Measurements from ENCODE around the gene DRD2. TPM values are rescaled to one million over a fixed set of nuclear protein-coding genes. Genes with fewer than 3 reads are reported as not detected.

The DRD2 gene
- total and polyA plus RNA-seq, 7 donors = 0.03 to 0.24 (median 0.14) TPM; not detected in 1

- no peak overlapping the region for H3K27ac ChIP-seq
- H3K4me1 ChIP-seq = no peaks in the 10 kb centered on the region
- H3K4me3 ChIP-seq = no peak overlapping the region
- peaks cover 0 to 55% (median 7%) of the 10 kb centered on the region in 3 donors for H3K27me3 ChIP-seq (ENCODE audit: insufficient read depth in 3 of 3, low read length in 2 of 3)
- intact Hi-C loops (cut with DNase I) = no loop called here
- no peak for DNase-seq
- H3K9me3 ChIP-seq = no peaks in the 10 kb centered on the region
- WGBS, 3 donors = 54 to 58% (median 57%) methylated on average over 6 of the region's 6 CpGs
- no peak for TF ChIP-seq CTCF (IDR thresholded peaks at IDR 0.05)
- no peaks in the 10 kb centered on the region for H3K36me3 ChIP-seq (ENCODE audit: insufficient read depth in 1 of 2, low read depth in 1 of 2)
- no peak for ATAC-seq
Measured at GRCh38 chr11:113386866-113387265, 88.3 kb downstream of the DRD2 start.

GRCh38 chr11:113385749-113386148, 89.4 kb downstream of the DRD2 start:
- intact Hi-C loops (cut with DNase I) = no loop called here
- no peak overlapping the region for H3K4me3 ChIP-seq
- WGBS, 3 donors = 88 to 92% (median 91%) methylated on average over 3 of the region's 3 CpGs
- no peaks in the 10 kb centered on the region for H3K9me3 ChIP-seq
- no peaks in the 10 kb centered on the region for H3K4me1 ChIP-seq
- peaks cover 0 to 48% (median 7%) of the 10 kb centered on the region in 3 donors for H3K27me3 ChIP-seq (ENCODE audit: insufficient read depth in 3 of 3, low read length in 2 of 3)
- H3K36me3 ChIP-seq (ENCODE audit: insufficient read depth in 1 of 2, low read depth in 1 of 2) = no peaks in the 10 kb centered on the region
- DNase-seq (no peak), ATAC-seq (no peak)
- no peak for TF ChIP-seq CTCF (IDR thresholded peaks at IDR 0.05)
- no peak overlapping the region for H3K27ac ChIP-seq

GRCh38 chr11:113384551-113384950, 90.6 kb downstream of the DRD2 start:
- Histone ChIP-seq H3K4me3 (no peak overlapping the region), H3K36me3 (ENCODE audit: insufficient read depth in 1 of 2, low read depth in 1 of 2) (no peaks in the 10 kb centered on the region), H3K27me3 (ENCODE audit: insufficient read depth in 3 of 3, low read length in 2 of 3) (peaks cover 0 to 40% (median 7%) of the 10 kb centered on the region in 3 donors), H3K27ac (no peak overlapping the region), H3K4me1 (no peaks in the 10 kb centered on the region), H3K9me3 (no peaks in the 10 kb centered on the region)
- WGBS, 3 donors = 59 to 67% (median 62%) methylated on average over 3 of the region's 3 CpGs
- ATAC-seq (peak in 1 of 4 donors; percentile 35), DNase-seq (no peak)
- TF ChIP-seq CTCF (IDR thresholded peaks at IDR 0.05) = no peak
- intact Hi-C loops (cut with DNase I) = no loop called here

GRCh38 chr11:113382121-113382520, 93.1 kb downstream of the DRD2 start:
- H3K27me3 ChIP-seq (ENCODE audit: insufficient read depth in 3 of 3, low read length in 2 of 3) = peaks cover 0 to 17% (median 2%) of the 10 kb centered on the region in 3 donors
- no peaks in the 10 kb centered on the region for H3K36me3 ChIP-seq (ENCODE audit: insufficient read depth in 1 of 2, low read depth in 1 of 2)
- intact Hi-C loops (cut with DNase I) = no loop called here
- DNase-seq (no peak), ATAC-seq (no peak)
- no peak overlapping the region for H3K27ac ChIP-seq
- H3K4me1 ChIP-seq = no peaks in the 10 kb centered on the region
- H3K4me3 ChIP-seq = no peak overlapping the region
- H3K9me3 ChIP-seq = no peaks in the 10 kb centered on the region
- TF ChIP-seq CTCF (IDR thresholded peaks at IDR 0.05) = no peak

- WGBS, 3 donors = 64 to 75% (median 73%) methylated on average over 1 of the region's 1 CpG
- intact Hi-C loops (cut with DNase I) = no loop called here
- Histone ChIP-seq H3K27ac (no peak overlapping the region), H3K4me1 (no peaks in the 10 kb centered on the region), H3K4me3 (no peak overlapping the region), H3K27me3 (ENCODE audit: insufficient read depth in 3 of 3, low read length in 2 of 3) (no peaks in the 10 kb centered on the region), H3K36me3 (ENCODE audit: insufficient read depth in 1 of 2, low read depth in 1 of 2) (no peaks in the 10 kb centered on the region), H3K9me3 (no peaks in the 10 kb centered on the region)
- DNase-seq (no peak), ATAC-seq (no peak)
- no peak for TF ChIP-seq CTCF (IDR thresholded peaks at IDR 0.05)
Measured at GRCh38 chr11:113378692-113379091, 96.5 kb downstream of the DRD2 start.
